ENCODE results near the gene ANKMY1. TPM values are rescaled to one million over a fixed set of nuclear protein-coding genes. Genes with fewer than 3 reads are reported as not detected.

ANKMY1 gene
- total RNA-seq, 1 donor from 2014 or later: 25.1 TPM

- H3K36me3 Mint-ChIP-seq (ENCODE audit: low read depth): no peaks in the 10 kb centered on the region
- intact Hi-C loops (cut with micrococcal nuclease): no loop called here
- H3K27ac Mint-ChIP-seq: no peak overlapping the region
- no peaks in the 10 kb centered on the region for H3K4me1 Mint-ChIP-seq (ENCODE audit: low read depth)
- no peak for DNase-seq (ENCODE audit: low spot score)
- no peaks in the 10 kb centered on the region for H3K9me3 Mint-ChIP-seq
- peaks cover 19% of the 10 kb centered on the region for H3K27me3 Mint-ChIP-seq (ENCODE audit: low read depth)
- H3K4me3 Mint-ChIP-seq (ENCODE audit: low read depth): no peak overlapping the region
Observed at GRCh38 chr2:240458044-240458899, 99.5 kb downstream of the ANKMY1 start.

- no peaks in the 10 kb centered on the region for H3K9me3 Mint-ChIP-seq
- H3K27me3 Mint-ChIP-seq (ENCODE audit: low read depth): peaks cover 19% of the 10 kb centered on the region
- intact Hi-C loops (cut with micrococcal nuclease): no loop called here
- DNase-seq (ENCODE audit: low spot score): no peak
- H3K4me1 Mint-ChIP-seq (ENCODE audit: low read depth): no peaks in the 10 kb centered on the region
- H3K4me3 Mint-ChIP-seq (ENCODE audit: low read depth): no peak overlapping the region
- H3K36me3 Mint-ChIP-seq (ENCODE audit: low read depth): no peaks in the 10 kb centered on the region
- no peak overlapping the region for H3K27ac Mint-ChIP-seq
Observed at GRCh38 chr2:240457223-240458043, 100.4 kb downstream of the ANKMY1 start.

- peaks cover 24% of the 10 kb centered on the region for H3K27me3 Mint-ChIP-seq (ENCODE audit: low read depth)
- DNase-seq (ENCODE audit: low spot score): no peak
Observed at GRCh38 chr2:240456447-240457222, 101.2 kb downstream of the ANKMY1 start.

GRCh38 chr2:240455647-240456446 lies 101.9 kb downstream of the ANKMY1 start:
- H3K9me3 Mint-ChIP-seq: no peaks in the 10 kb centered on the region
- peaks cover 26% of the 10 kb centered on the region for H3K27me3 Mint-ChIP-seq (ENCODE audit: low read depth)
- no peaks in the 10 kb centered on the region for H3K4me1 Mint-ChIP-seq (ENCODE audit: low read depth)
- no peak for DNase-seq (ENCODE audit: low spot score)
- H3K27ac Mint-ChIP-seq: no peak overlapping the region
- no peaks in the 10 kb centered on the region for H3K36me3 Mint-ChIP-seq (ENCODE audit: low read depth)
- no peak overlapping the region for H3K4me3 Mint-ChIP-seq (ENCODE audit: low read depth)
- intact Hi-C loops (cut with micrococcal nuclease): no loop called here

More at GRCh38 chr2:240456447-240457222, 101.2 kb downstream of the ANKMY1 start:
- no peaks in the 10 kb centered on the region for H3K4me1 Mint-ChIP-seq (ENCODE audit: low read depth)
- no peak overlapping the region for H3K27ac Mint-ChIP-seq
- intact Hi-C loops (cut with micrococcal nuclease): no loop called here
- no peaks in the 10 kb centered on the region for H3K36me3 Mint-ChIP-seq (ENCODE audit: low read depth)
- H3K4me3 Mint-ChIP-seq (ENCODE audit: low read depth): no peak overlapping the region
- H3K9me3 Mint-ChIP-seq: no peaks in the 10 kb centered on the region

- Mint-ChIP-seq H3K9me3 (no peaks in the 10 kb centered on the region), H3K4me3 (ENCODE audit: low read depth) (no peak overlapping the region), H3K4me1 (ENCODE audit: low read depth) (no peaks in the 10 kb centered on the region), H3K27me3 (ENCODE audit: low read depth) (peaks cover 32% of the 10 kb centered on the region), H3K27ac (no peak overlapping the region), H3K36me3 (ENCODE audit: low read depth) (no peaks in the 10 kb centered on the region)
- no peak for DNase-seq (ENCODE audit: low spot score)
- intact Hi-C loops (cut with micrococcal nuclease): no loop called here
Observed at GRCh38 chr2:240455272-240455646, 102.5 kb downstream of the ANKMY1 start.

- no peaks in the 10 kb centered on the region for H3K4me1 Mint-ChIP-seq (ENCODE audit: low read depth)
- H3K9me3 Mint-ChIP-seq: no peaks in the 10 kb centered on the region
- H3K4me3 Mint-ChIP-seq (ENCODE audit: low read depth): no peak overlapping the region
- H3K36me3 Mint-ChIP-seq (ENCODE audit: low read depth): no peaks in the 10 kb centered on the region
- intact Hi-C loops (cut with micrococcal nuclease): no loop called here
- no peak for DNase-seq (ENCODE audit: low spot score)
- peaks cover 40% of the 10 kb centered on the region for H3K27me3 Mint-ChIP-seq (ENCODE audit: low read depth)
- no peak overlapping the region for H3K27ac Mint-ChIP-seq
Observed at GRCh38 chr2:240454106-240454901, 103.5 kb downstream of the ANKMY1 start.

GRCh38 chr2:240453461-240454105 lies 104.2 kb downstream of the ANKMY1 start:
- H3K36me3 Mint-ChIP-seq (ENCODE audit: low read depth): no peaks in the 10 kb centered on the region
- DNase-seq (ENCODE audit: low spot score): no peak
- no peak overlapping the region for H3K27ac Mint-ChIP-seq
- intact Hi-C loops (cut with micrococcal nuclease): no loop called here
- H3K9me3 Mint-ChIP-seq: no peaks in the 10 kb centered on the region
- no peaks in the 10 kb centered on the region for H3K4me1 Mint-ChIP-seq (ENCODE audit: low read depth)
- no peak overlapping the region for H3K4me3 Mint-ChIP-seq (ENCODE audit: low read depth)
- H3K27me3 Mint-ChIP-seq (ENCODE audit: low read depth): peaks cover 40% of the 10 kb centered on the region

- peaks cover 40% of the 10 kb centered on the region for H3K27me3 Mint-ChIP-seq (ENCODE audit: low read depth)
- no peak overlapping the region for H3K4me3 Mint-ChIP-seq (ENCODE audit: low read depth)
- DNase-seq (ENCODE audit: low spot score): no peak
- no peaks in the 10 kb centered on the region for H3K36me3 Mint-ChIP-seq (ENCODE audit: low read depth)
- no peak overlapping the region for H3K27ac Mint-ChIP-seq
- intact Hi-C loops (cut with micrococcal nuclease): no loop called here
- no peaks in the 10 kb centered on the region for H3K4me1 Mint-ChIP-seq (ENCODE audit: low read depth)
- no peaks in the 10 kb centered on the region for H3K9me3 Mint-ChIP-seq
Observed at GRCh38 chr2:240452462-240453256, 105.1 kb downstream of the ANKMY1 start.

GRCh38 chr2:240451791-240452461 lies 105.9 kb downstream of the ANKMY1 start:
- Mint-ChIP-seq H3K27me3 (ENCODE audit: low read depth) (peaks cover 40% of the 10 kb centered on the region), H3K9me3 (no peaks in the 10 kb centered on the region), H3K36me3 (ENCODE audit: low read depth) (no peaks in the 10 kb centered on the region), H3K4me1 (ENCODE audit: low read depth) (no peaks in the 10 kb centered on the region), H3K27ac (no peak overlapping the region), H3K4me3 (ENCODE audit: low read depth) (no peak overlapping the region)
- no peak for DNase-seq (ENCODE audit: low spot score)
- intact Hi-C loops (cut with micrococcal nuclease): no loop called here

- Mint-ChIP-seq H3K36me3 (ENCODE audit: low read depth) (no peaks in the 10 kb centered on the region), H3K4me1 (ENCODE audit: low read depth) (no peaks in the 10 kb centered on the region), H3K9me3 (no peaks in the 10 kb centered on the region), H3K4me3 (ENCODE audit: low read depth) (no peak overlapping the region), H3K27ac (no peak overlapping the region), H3K27me3 (ENCODE audit: low read depth) (peaks cover 34% of the 10 kb centered on the region)
- no peak for DNase-seq (ENCODE audit: low spot score)
- intact Hi-C loops (cut with micrococcal nuclease): no loop called here
Observed at GRCh38 chr2:240451108-240451611, 106.6 kb downstream of the ANKMY1 start.
